ENCODE data around the gene PPP1R13B. TPM values are rescaled to one million over a fixed set of nuclear protein-coding genes. Genes with fewer than 3 reads are reported as not detected.

Gene PPP1R13B
- total RNA-seq, 1 experiment from 2014 or later = 17.8 TPM

GRCh38 chr14:103721334-103722120, 125.8 kb downstream of the PPP1R13B start (continued):
- TF ChIP-seq CTCF (IDR thresholded peaks at IDR 0.05 in 2 of 3, conservative IDR thresholded peaks at IDR 0.05 in 1 of 3; ENCODE audit: borderline replicate concordance in 1 of 3, insufficient read depth in 1 of 3, low read depth in 2 of 3, low read length in 2 of 3) (no peak), EZH2 (IDR thresholded peaks at IDR 0.05) (no peak), SRF (IDR thresholded peaks at IDR 0.05; ENCODE audit: low read depth) (no peak), RAD21 (IDR thresholded peaks at IDR 0.05; ENCODE audit: low read depth) (no peak)

- POLR2A ChIA-PET = no interaction called here
- Histone ChIP-seq H3K79me2 (ENCODE audit: insufficient read depth, low read length) (peaks cover 75% of the 10 kb centered on the region), H3K9me2 (ENCODE audit: insufficient read depth) (no peaks in the 10 kb centered on the region), H3K27ac (ENCODE audit: low read depth, low read length) (no peak overlapping the region), H3K27me3 (ENCODE audit: insufficient read depth, low read length) (no peaks in the 10 kb centered on the region), H3K4me1 (ENCODE audit: control insufficient read depth in 1 of 2, insufficient read depth in 2 of 2, low read length in 2 of 2) (peaks cover 23 to 42% of the 10 kb centered on the region in 2 experiments), H3K9ac (ENCODE audit: low read length) (no peak overlapping the region), H3K9me3 (ENCODE audit: control insufficient read depth in 1 of 2, insufficient read depth in 1 of 2, low read depth in 1 of 2, low read length in 2 of 2) (no peaks in the 10 kb centered on the region), H2AFZ (ENCODE audit: low read depth, low read length, poor library complexity, severe bottlenecking) (no peak overlapping the region), H3K4me2 (ENCODE audit: low read length) (no peak overlapping the region), H4K20me1 (ENCODE audit: insufficient read depth) (no peaks in the 10 kb centered on the region), H3K4me3 (replicated peaks in 1 of 2; ENCODE audit: low read depth in 1 of 2, low read length in 2 of 2) (no peak overlapping the region), H3K36me3 (ENCODE audit: control insufficient read depth in 1 of 2, insufficient read depth in 2 of 2, low read length in 2 of 2) (no peaks in the 10 kb centered on the region)
- intact Hi-C loops (cut with micrococcal nuclease) = no loop called here
- RAD21 ChIA-PET (ENCODE audit: low non-redundant PET in 1 of 2, low total read pairs in 2 of 2, uncharacterized antibody in 2 of 2, unreplicated experiment in 2 of 2) = no interaction called here
- ATAC-seq (no peak), DNase-seq (ENCODE audit: low read depth, low spot score) (no peak)
- BruUV-seq (replicated peaks) = no TSS peak
- CTCF ChIA-PET = no interaction called here
- no peak for TF ChIP-seq ZBTB33 (IDR thresholded peaks at IDR 0.05; ENCODE audit: extremely low read depth, insufficient replicate concordance, low read length)
- no peak for TF ChIP-seq RAD21 (IDR thresholded peaks at IDR 0.05; ENCODE audit: low read depth)
- TF ChIP-seq MAX (IDR thresholded peaks at IDR 0.05) = no peak
- TF ChIP-seq POLR2AphosphoS5 (IDR thresholded peaks at IDR 0.05; ENCODE audit: low read depth, low read length) = no peak
- TF ChIP-seq JUND (IDR thresholded peaks at IDR 0.05) = no peak
- TF ChIP-seq CBX3 (IDR thresholded peaks at IDR 0.05; ENCODE audit: low read depth) = no peak
- no peak for TF ChIP-seq CTCF (IDR thresholded peaks at IDR 0.05 in 2 of 3, conservative IDR thresholded peaks at IDR 0.05 in 1 of 3; ENCODE audit: borderline replicate concordance in 1 of 3, insufficient read depth in 1 of 3, low read depth in 2 of 3, low read length in 2 of 3)
- no peak for TF ChIP-seq ZFX (IDR thresholded peaks at IDR 0.05)
- TF ChIP-seq SIN3A (IDR thresholded peaks at IDR 0.05; ENCODE audit: low read depth) = no peak
- TF ChIP-seq REST (IDR thresholded peaks at IDR 0.05; ENCODE audit: low read depth) = no peak
- TF ChIP-seq ATF3 (IDR thresholded peaks at IDR 0.05) = no peak
These were observed 127.6 kb downstream of the PPP1R13B start for GRCh38 chr14:103719751-103720150.
